Esophagus squamous epithelium (tissue), 4 donors: ENCODE measurements around the gene LBHD1.

Source experiments
- POLR2A ChIP-seq, 4 donors: fragments of 450-650 bp; IDR thresholded peaks; one replicate each; pipeline ENCODE4 v1.6.1; 2017; ENCODE audit warnings: antibody characterized with exemption in 4 of 4, mild to moderate bottlenecking in 4 of 4, moderate library complexity in 3 of 4
- TF ChIP-seq, protein P1 (sequence below), 6 experiments: fragments of 450-650 bp in 4 of 6; fragments of 200-600 bp in 2 of 6; sonication (generic) in 2 of 6; IDR thresholded peaks; one replicate each; pipeline ENCODE4 v1.5.1; 2016 to 2019; ENCODE audit warnings: antibody characterized with exemption in 6 of 6, mild to moderate bottlenecking in 4 of 6, moderate library complexity in 4 of 6

DNA sequence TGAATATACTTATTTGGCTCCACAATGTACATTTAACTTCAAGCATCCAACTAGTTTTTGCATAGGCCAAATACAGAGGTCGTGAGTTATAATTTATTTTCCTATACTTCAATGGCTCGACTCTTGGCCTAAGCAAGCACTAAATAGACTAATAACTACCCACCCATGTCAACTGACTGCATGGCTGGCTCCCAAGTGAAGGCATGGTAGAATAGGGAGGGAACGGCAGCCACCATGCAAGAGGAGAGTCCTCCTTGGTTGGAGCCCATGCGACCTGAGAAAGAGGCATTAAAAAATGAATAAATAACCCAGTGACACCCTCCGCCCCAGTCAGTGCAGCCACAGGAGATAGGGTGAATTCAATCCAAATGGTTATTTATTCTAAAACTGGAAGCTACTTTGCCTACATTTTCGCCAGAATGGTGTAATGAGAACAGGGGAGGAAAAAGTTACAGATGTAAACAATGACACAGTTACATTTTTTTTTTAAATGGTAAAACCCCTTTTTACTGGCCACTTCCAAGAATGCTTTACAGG, 40.3 kb upstream of the LBHD1 start:
- TF ChIP-seq, protein P1, sequence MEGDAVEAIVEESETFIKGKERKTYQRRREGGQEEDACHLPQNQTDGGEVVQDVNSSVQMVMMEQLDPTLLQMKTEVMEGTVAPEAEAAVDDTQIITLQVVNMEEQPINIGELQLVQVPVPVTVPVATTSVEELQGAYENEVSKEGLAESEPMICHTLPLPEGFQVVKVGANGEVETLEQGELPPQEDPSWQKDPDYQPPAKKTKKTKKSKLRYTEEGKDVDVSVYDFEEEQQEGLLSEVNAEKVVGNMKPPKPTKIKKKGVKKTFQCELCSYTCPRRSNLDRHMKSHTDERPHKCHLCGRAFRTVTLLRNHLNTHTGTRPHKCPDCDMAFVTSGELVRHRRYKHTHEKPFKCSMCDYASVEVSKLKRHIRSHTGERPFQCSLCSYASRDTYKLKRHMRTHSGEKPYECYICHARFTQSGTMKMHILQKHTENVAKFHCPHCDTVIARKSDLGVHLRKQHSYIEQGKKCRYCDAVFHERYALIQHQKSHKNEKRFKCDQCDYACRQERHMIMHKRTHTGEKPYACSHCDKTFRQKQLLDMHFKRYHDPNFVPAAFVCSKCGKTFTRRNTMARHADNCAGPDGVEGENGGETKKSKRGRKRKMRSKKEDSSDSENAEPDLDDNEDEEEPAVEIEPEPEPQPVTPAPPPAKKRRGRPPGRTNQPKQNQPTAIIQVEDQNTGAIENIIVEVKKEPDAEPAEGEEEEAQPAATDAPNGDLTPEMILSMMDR (IDR thresholded peaks at IDR 0.05): no peak
- no peak for TF ChIP-seq POLR2A (IDR thresholded peaks at IDR 0.05)
